NCI-H1092 (cell line): ENCODE measurements around the gene CACNB1.
"Not testable (repeated sequence)": the region's sequence is repeated elsewhere in the genome, so short reads cannot be mapped to it uniquely, and the experiment has no call there.

Source experiments
- DNase-seq: peaks from one replicate; lab custom pipeline; 2025; lab: John Stamatoyannopoulos, UW

Gene CACNB1

DNA sequence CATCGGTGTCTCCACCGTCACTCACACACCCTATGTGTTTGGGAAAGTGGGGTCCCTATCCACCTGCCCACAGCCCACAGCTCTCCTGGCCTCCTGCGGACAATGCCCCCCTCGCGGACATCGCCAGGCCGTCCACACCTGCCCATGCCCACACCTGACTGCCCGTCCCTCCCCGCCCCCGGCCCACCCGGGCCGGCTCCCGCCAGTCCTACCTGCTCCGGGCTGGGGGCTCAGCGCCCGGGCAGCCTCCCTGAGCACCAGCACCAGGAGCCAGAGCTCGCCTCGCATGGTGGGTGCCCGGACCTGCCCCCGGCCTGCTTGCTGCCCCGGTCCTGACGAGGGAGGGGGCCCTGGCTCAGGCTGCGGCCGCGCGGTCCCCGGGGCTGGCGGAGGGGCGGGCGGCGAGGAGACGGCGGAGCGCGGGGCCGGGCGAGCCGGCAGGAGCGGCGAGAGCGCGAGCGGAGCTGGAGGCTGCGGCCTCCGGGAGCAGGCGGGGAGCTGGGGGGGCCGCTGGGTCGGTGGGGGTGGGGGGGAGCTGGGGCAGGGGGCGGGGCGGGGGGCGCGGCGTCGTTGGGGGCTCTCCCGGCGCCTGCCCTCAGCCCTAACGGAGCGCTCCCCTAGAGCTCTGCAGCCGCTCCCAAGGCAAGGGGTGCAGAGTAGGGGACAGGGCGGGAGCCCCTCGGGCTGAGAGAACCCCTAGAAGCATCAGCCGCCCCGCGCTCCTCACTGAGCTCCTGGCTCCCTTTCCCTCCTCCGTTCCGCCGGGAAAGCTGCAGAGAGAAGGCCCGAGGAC, 46.1 kb downstream of the CACNB1 start, which contains the start of gene PLXDC1:
Gene PLXDC1, minus strand, starts transcription at position 488 of the 793 bp plus-strand sequence. Its CDS starts 200 bp downstream, at position 288.
- DNase-seq = no peak

DNA sequence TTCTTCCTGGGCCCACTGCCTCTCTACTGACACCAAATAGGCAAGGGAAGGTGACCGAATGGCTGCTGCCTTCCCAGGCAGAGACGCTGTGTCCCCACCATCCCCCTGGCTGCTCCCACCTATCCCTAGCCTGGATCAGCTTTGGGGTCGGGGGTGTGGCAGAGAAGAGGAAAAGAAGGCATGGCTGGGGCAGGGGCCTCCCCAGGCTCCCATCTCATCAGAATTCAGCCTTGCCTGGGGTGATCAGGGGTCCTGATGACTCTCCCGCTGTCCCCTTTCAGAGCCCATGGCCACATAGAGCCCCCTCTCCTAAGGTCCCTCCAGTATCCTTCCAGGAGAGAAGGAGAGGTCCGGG, 46.7 kb downstream of the CACNB1 start:
- DNase-seq = no peak

DNA sequence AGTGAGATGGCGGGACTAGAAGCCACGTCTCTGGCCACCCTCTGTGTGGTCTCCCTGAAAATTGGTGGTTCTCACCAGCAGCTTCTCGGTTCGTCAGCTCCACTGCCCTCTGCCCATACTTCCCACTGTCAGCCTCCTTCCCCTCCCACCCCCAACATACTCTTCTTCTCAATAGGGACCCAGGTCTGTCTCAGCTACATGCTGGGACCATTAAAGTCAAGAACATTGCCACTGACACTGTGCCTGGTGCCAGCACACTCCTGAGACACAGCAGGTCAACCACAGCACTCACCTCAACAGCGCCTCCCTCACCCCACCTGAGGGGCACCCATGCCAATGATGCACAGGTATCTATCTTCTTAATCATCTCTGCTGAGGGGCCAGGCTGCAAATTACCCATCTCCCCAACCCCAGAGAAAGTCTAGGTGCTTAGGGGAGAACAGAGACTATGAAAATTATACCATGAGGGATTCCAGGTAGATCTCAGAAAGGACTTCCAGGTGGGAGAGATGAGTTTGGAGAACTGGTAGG, 47.3 kb downstream of the CACNB1 start:
- DNase-seq = no peak

DNA sequence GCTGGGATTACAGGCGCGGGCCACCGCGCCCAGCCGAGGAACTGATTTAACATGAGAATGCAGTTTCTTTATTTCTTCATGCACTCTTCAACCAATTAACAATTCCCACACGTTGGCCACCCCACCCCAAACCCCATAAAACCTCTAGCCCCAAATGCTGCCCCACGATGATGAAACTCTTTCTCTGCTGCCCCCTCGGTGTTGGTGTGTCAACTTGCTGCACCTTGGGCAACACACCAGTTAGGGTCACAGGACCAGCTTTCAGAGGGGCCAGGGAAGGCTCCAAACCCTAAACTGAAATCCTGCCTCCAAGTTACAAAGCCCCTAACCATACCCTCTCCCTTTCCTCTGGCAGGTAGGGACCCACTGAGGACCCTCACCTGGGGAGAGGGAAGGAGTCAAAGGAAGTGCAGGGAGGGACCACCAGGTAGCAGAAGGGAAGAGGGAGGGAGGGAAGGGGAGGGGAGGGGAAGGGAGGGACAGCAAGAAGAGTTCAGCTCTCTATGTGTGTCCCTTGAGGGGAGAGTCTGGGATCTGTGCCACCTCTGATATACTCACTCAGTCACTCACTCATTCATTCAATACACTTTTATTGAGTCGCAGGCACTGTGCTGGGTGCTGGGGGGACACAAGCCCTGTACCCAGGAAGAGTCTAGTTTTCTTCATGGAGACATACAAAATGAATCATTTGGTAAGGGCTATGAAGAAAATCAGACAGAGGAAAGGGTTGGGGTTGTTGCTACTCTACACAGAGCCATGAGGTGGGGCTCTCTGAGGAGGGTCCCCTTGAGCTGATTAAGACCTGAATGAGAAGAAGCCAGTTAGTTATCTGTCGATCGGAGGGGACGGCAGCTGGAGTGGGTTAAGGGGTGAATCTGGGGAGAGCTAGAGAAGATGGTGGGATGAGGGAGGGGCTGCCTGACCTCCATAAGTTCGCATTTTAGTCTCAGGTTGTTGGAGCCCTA, 50.0 kb downstream of the CACNB1 start:
- DNase-seq = no peak

DNA sequence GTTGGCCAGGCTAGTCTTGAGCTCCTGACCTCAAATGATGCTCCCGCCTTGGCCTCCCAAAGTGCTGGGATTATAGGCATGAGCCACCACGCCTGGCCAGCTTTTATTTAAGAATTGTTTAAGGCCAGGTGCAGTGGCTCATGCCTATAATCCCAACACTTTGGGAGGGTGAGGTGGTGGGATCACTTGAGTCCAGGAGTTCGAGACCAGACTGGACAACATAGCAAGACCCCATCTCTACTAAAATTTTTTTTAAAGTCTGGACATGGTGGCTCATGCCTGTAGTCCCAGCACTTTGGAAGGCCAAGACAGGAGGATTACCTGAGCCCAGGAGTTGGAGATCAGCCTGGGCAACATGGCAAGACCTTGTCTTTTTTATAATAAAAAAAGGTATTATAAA, 51.2 kb downstream of the CACNB1 start:
- DNase-seq = no peak

DNA sequence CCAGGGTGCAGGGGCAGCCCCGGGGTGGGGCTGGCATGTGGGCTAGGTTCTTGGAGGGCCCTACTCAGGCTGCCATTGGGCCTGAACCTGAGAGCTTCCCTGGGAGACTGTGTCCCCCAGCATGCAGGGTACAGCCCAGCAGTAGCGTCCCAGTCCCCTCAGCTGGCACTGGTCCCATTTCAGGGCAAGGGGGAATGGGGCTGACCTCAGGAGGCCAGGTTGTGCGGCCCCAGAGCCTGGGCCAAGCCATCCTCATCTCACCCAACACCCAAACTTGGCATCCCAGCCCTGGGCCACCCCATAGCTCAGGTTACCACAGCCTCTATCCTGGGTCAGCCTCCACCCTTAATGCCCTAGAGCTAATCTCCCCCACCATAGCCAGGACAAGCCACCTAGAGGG, 52.3 kb downstream of the CACNB1 start:
- DNase-seq = no peak

DNA sequence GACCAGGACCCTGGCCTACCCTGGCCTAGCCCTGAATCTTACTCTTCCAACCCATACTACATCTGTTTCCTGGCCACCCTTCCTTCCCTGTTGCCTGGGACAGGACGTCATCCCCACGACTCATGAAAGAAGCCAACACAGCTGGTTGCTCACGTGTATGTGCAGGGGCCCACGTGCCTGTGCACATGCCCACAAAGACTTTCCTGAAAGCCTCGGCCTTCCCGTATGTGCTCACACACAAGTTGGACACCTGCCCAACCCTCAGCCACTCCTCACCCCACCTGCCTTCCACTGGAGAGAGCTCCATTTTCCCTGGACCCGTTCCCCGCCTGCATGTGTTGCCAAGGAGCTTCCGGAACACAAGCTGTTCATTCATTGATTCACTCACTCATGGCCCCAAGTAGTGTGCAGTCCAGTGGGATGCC, 53.0 kb downstream of the CACNB1 start:
- peak; percentile 85 for DNase-seq

DNA sequence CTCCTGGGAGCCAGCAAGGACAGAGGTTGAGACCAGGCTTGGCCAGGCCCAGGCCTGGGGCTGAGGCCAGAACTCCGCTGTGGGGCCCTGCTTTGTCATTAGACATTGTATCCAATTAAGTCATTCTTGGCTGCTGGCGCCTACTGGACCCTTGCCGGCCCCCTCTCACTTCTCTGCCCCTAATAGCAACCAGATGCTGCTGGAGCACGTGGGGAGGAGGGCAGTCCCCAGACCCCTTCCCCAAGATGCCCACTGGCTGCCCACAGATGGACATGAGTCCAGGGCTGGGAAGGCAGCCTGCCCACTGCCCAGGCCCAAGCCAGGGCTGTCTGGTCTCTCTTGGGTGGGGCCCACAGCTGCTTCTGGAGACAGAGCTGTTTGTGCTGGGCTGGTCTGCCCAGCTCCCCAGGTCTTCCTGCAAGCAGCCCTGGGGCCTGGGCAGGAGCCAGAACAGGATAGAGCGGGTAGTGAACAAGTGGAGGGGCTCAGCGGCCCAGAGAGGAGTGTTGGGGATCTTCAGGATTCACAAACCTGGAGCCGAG, 53.8 kb downstream of the CACNB1 start:
- no peak for DNase-seq

DNA sequence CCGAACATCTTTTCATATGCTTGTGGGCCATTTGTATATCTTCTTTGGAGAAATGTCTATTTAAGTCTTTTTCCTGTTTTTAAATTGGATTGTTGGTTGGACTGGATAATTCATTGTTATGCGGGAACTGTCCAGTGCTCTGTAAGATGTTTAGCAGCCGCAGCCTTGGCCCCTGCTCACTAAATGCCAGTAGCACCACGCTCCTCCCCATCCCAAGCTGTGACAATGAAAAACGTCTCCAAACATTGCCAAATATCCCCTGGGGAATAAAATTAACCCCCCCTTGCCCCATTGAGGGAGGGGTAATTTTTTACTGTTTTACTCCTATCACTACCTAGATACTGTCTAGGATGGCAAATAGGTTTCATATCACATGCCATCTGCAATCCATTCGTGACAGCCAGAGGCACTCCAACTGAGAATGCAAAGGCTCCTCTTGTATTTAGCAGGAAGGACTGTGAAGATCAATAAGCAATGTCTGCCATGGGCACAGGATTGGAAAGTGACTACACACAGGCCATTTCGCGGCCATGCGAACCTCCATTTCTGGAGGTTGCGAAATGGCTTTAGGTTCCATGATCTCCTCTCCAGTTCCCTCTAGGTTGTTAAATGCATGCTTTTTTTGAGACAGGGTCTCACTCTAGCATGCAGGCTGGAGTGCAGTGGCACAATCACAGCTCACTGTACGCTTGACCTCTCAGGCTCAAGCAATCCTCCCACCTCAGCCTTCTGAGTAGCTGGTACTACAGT, 55.4 kb downstream of the CACNB1 start:
- no peak for DNase-seq

DNA sequence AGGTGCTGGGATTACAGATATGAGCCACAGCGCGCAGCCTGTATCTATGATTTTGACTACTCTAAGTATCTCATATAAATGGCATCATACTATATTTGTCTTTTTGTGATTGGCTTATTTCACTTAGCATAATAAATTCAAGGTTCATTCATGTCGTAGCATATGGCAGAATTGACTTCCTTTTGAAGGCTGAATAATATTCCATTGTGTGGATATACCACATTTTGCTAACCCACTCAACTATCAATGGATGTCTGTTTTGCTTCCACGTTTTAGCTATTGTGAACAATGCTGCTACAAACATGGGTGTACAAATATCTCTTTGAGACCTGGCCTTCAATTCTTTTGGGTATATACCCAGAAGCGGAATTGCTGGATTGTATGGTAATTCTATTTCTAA, 56.2 kb downstream of the CACNB1 start:
- no peak for DNase-seq

DNA sequence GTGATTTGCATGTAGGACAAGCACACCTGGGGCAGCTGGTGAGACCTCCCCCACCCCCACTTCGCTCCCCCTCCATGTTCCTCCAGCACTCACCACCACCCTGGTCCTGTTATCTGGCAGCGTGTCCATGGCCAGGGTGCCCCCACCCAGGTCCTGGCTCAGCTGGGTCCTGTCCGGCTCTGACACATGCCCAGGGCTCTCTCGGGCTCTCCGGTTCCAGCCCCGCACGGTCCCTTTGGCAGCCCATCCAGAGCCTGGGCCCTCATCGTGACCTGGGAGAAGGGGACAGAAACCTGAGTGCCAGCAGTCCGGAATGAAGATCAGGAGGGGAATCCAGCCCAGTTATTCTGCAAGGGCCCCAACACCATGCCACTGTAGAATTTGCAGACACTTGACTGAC, 57.9 kb downstream of the CACNB1 start:
- DNase-seq = no peak

DNA sequence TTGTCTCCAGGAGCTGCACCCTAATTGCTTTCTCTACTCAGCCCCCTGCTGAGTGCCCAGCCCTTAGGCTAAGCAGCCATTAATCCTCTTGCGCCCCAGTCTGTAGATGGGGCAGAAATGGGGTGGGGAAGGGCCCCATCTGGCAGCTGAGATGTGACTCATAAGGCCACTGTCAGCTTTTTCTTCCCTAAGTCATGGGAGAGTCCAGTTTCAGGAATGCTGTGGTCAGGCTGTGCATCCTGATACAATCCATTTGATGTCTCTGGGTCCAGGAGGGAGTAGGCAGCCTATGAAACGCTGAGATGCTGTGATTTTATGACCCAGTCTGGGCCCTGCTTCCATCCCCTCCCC, 58.3 kb downstream of the CACNB1 start:
- no peak for DNase-seq

DNA sequence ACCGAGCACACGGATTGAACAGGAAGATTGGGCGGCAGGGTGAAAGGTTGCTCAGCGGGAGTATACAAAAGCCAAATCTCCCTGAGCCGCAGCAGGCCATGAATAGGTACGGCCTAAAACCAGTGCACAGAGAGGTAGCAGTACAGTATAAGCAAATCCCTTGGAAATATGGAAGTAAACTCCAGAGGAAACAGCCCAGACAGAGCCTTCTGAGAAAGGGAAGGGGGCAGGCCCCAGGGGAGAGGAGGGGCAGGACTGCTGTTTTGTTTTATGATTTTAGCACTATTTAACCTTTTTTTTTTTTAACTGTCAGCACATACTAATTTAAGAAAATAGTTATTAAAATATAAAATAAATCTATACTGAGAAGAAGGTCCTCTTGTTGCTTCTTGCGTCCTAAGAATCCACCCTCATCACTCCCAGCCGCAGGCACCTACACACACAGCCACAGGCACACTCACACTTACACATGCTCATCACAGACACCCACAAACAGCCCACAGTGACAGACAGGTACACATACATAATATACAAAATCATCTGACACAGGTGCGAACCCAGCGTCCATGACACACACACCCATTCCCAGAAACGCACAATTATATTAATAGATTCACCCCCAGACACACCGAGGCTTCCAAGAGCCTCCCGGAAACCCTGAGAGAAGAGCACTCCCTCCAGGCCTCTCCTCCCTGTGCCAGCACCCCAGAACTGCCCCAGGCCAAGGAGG, 58.9 kb downstream of the CACNB1 start:
- no peak for DNase-seq

DNA sequence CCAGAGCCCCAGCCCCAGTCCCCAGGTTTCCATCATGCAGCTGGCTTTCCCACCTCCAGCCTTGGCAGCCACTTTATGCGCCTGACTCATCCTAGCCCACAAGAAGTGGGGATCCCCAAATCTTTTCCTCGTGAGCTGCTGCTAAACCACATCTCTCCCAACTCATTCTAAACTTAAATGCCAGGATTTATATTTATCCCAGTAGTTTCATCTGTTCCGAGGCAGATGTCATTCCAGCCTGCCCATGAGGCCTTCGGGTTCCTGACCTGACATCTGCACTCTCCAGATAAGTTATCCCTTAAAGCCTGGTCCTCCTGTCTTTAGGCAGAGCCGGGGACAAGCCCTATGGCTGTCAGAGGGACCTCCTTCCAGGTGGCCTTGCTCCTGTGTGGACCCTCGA, 62.6 kb downstream of the CACNB1 start:
- DNase-seq = no peak

DNA sequence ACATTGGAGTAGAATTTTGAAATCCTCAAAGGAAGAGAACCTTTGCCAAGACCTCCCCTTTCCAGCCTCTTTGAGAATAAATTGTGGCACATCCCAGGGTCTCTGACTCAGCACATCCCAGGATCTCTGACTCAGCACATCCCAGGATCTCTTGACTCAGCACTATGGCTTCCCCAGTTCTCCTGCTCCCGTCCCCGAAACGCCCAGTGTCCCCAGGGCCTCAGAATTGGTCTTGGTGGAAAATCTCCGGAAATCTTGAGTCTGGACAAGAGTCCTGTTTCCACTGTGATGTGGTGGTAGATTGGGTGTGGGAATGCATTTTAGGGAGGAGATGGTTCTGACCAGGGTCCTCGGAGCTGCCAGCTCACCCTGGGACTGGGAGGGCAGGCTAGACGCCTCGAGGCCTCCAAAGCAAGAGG, 65.3 kb downstream of the CACNB1 start:
- no peak for DNase-seq

DNA sequence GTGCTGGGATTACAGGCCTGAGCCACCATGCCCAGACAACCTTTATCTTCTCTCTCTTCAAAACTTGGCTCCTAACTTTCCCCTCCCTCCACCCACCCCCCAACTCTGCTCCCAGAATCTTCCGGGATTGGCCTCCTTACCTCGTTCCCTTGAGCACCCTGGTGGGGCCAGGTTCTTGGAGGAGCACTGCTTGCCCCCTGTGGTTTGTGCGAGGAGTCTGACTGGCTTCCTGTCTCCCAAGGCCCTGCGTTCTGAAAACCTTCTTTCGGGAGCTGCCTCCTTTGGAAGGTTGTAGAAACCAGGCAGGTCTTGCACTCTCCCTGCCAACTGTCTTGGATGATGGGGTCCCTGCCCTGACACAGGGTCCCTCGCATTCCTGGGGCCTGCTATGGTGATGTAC, 65.9 kb downstream of the CACNB1 start:
- no peak for DNase-seq

DNA sequence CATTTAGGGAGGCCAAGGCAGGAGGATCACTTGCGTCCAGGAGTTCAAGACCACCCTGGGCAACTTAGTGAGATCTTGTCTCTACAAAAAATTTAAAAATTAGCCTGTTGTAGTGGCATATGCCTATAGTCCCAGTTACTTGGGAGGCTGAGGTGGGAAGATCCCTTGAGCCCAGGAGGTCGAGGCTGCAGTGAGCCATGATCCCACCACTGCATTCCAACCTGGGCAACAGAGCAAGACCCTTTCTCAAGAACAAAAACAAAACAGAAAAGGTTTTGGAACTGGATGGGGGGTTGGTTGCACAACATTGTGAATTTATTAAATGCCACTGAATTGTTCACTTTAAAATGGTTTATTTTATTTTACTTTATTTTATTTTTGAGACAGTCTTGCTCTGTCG, 67.3 kb downstream of the CACNB1 start:
- DNase-seq = no peak

DNA sequence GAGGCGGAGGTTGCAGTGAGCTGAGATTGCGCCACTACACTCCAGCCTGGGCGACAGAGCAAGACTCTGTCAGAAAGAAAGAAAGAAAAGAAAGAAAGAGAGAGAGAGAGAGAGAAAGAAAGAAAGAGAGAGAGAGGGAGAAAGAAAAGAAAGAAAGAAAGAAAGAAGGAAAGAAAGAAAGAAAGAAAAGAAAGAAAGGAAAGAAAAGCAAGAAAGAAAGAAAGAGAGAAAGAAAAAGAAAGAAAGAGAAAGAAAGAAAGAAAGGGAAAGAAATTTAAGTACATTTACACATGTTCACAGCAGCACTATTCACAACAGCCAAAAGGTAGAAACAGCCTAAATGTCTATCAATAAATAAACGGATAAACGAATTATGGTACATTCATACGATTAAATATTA, 67.9 kb downstream of the CACNB1 start:
- DNase-seq = not testable (repeated sequence)

DNA sequence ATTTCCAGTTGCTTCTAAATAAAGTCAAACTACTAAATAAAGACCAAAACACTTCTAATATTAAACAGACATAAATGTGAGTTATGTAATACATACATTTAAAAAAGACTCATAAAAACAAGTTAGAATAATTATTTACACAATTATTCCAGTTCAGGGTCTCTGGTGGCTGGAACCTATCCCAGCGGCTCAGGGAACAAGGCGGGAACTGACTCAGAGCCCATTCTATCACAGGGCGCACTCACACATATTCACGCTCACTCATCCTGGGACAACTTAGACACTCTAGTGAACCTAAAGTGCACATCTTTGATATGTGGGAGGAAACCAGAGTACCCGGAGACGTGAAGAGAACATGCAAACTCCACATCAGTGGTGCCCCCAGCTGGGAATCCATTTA, 71.0 kb downstream of the CACNB1 start:
- no peak for DNase-seq

DNA sequence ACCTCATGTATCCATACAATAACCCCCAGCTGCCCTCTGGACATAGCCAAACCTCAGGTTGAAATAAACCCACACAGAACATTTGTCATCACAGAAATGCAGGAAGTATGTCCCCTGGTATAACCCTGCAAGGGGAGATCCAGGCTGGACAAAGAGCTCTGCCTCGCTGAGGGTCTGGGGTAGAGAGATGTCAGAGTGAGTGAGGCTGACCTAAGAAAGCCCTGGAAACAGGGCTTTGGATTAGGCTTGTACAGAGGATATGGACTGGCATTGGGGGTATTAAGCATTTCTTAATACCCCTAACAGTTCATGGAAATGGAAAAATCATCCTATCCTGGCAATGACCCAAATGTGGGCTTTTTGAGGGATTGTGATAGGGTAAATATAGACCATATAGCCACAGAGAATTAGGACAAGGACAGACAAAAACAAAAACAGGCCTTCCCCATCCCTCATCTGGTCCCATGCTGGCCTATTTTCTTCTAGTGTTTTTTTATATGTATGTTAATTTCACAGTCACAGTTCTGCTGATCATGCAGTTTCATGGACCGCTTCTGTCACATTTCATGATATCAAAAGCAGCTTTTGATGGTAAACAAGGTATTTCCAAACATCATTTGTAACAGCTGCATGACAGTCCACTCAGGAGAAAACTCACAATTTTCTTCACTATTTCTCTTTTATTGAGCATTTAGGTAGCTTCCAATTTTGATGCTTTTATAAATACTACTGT, 72.2 kb downstream of the CACNB1 start:
- DNase-seq = no peak

DNA sequence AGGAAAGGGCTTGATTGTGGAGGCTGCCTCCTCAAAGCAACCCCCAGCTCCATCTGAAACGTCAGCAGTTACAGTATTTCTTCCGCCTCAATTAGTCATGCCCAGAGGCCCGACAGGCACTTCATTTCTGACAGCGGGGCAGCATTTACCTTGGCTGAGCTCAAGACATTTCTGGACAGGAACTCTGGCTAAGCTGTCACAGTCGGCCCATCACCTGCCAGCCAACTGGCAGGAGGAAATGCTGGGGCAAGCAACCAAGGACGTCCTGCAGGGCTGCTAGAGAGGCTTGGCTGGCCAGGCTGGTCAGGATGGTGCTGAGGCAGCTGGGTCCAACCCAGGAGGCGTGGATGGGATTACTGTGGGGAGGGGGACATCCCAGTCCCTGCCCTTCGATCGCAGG, 73.8 kb downstream of the CACNB1 start:
- no peak for DNase-seq
